GM06990 (cell line): ENCODE data around the gene CD244.
"Not testable (repeated sequence)": the region's sequence is repeated elsewhere in the genome, so short reads cannot be mapped to it uniquely, and the experiment has no call there.

ENCODE experiments used
- DNase-seq: peaks from one replicate; pipeline ENCODE4 v3.0.0-alpha.2; 2011; ENCODE audit not compliant: insufficient read length; ENCODE audit errors: extremely low read depth
- H3K27me3 ChIP-seq: replicated peaks from 2 replicates; pipeline ENCODE4 v1.6.0; 2011; ENCODE audit warnings: low read length; ENCODE audit not compliant: control insufficient read depth, insufficient read depth
- H3K36me3 ChIP-seq: 2 replicates; pipeline ENCODE4 v1.5.1; 2011; ENCODE audit warnings: low read length; ENCODE audit not compliant: control insufficient read depth, insufficient read depth
- H3K4me3 ChIP-seq: replicated peaks from 2 replicates; pipeline ENCODE4 v1.5.1; 2011; ENCODE audit warnings: low read depth, mild to moderate bottlenecking, control low read depth, low read length
- CTCF ChIP-seq: IDR thresholded peaks from 2 replicates; pipeline ENCODE4 v1.5.1; 2011; ENCODE audit warnings: low read length, control low read depth, mild to moderate bottlenecking, inconsistent platforms; ENCODE audit not compliant: insufficient read depth, poor library complexity, severe bottlenecking

Gene CD244

GRCh38 chr1:160868141-160868540 lies 5.5 kb upstream of the CD244 start:
- Histone ChIP-seq H3K36me3 (no peaks in the 10 kb centered on the region), H3K4me3 (no peak overlapping the region), H3K27me3 (no peaks in the 10 kb centered on the region)
- no peak for TF ChIP-seq CTCF
- no peak for DNase-seq

GRCh38 chr1:160867651-160868050 lies 5.0 kb upstream of the CD244 start:
- H3K4me3 ChIP-seq, H3K36me3 ChIP-seq, H3K27me3 ChIP-seq, DNase-seq: not testable (repeated sequence)

GRCh38 chr1:160866695-160867260 lies 4.1 kb upstream of the CD244 start:
- no peak for DNase-seq
- TF ChIP-seq CTCF = no peak
- Histone ChIP-seq H3K27me3 (no peaks in the 10 kb centered on the region), H3K4me3 (no peak overlapping the region), H3K36me3 (no peaks in the 10 kb centered on the region)

GRCh38 chr1:160866001-160866694 lies 3.5 kb upstream of the CD244 start:
- H3K27me3 ChIP-seq = no peaks in the 10 kb centered on the region

GRCh38 chr1:160865337-160865736 lies 2.6 kb upstream of the CD244 start:
- DNase-seq = no peak
- no peak overlapping the region for H3K4me3 ChIP-seq
- no peaks in the 10 kb centered on the region; the same call in 1 of the 2 replicates for H3K27me3 ChIP-seq
- no peaks in the 10 kb centered on the region for H3K36me3 ChIP-seq
- TF ChIP-seq CTCF = no peak

More at GRCh38 chr1:160866001-160866694, 3.5 kb upstream of the CD244 start:
- no peak overlapping the region for H3K4me3 ChIP-seq
- H3K36me3 ChIP-seq = no peaks in the 10 kb centered on the region
- no peak for TF ChIP-seq CTCF
- DNase-seq = no peak

- no peaks in the 10 kb centered on the region for H3K36me3 ChIP-seq
Observed at GRCh38 chr1:160864173-160864572, 1.5 kb upstream of the CD244 start.

More at GRCh38 chr1:160864173-160864572, 1.5 kb upstream of the CD244 start:
- Histone ChIP-seq H3K4me3 (no peak overlapping the region), H3K27me3 (no peaks in the 10 kb centered on the region; the same call in 1 of the 2 replicates)
- DNase-seq = no peak
- TF ChIP-seq CTCF = no peak
